ENCODE results near the gene FAM187B. TPM values are rescaled to one million over a fixed set of nuclear protein-coding genes. Genes with fewer than 3 reads are reported as not detected.

The FAM187B gene
- total and polyA plus RNA-seq, 2 of the 8 experiments (the other 6 are each of a cell fraction or from before 2014, with no cell fraction given) = not detected

DNA sequence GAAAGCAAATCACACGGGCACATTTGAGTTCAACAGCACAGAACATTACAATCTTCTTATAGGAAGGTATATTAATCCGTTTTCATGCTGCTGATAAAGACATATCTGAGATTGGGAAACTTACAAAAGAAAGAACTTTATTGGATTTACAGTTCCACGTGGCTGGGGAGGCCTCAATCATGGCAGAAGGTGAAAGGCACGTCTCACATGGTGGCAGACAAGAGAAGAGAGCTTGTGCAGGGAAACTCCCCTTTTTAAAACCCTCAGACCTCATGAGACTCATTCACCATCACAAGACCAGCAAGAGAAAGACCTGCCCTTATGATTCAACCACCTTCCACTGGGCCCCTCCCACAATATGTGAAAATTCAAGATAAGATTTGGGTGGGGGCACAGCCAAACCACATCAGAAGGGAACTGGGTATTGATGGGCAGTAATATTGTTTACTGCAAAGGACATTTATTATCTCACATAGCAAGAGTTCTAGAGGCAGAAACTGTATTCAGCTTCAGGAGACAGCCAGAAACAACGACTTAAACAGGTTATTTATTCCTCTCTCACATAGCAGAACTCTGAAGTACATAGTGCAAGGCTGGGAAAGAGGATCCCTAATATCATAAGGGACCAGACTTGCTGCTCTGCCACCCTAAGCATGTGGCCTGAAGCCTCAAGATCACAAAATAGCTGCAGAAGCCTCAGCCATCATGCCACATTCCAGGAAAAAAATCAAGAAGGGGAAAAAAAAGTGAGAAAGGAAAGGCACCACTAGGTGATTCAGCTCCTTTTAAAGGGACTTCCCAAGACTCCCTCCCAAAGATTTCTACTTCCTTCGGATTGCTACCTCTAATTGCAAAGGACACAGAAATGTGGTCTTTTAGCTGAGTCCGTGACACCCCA lies 50.9 kb downstream of the FAM187B start (continued):
- TF ChIP-seq, protein P1, sequence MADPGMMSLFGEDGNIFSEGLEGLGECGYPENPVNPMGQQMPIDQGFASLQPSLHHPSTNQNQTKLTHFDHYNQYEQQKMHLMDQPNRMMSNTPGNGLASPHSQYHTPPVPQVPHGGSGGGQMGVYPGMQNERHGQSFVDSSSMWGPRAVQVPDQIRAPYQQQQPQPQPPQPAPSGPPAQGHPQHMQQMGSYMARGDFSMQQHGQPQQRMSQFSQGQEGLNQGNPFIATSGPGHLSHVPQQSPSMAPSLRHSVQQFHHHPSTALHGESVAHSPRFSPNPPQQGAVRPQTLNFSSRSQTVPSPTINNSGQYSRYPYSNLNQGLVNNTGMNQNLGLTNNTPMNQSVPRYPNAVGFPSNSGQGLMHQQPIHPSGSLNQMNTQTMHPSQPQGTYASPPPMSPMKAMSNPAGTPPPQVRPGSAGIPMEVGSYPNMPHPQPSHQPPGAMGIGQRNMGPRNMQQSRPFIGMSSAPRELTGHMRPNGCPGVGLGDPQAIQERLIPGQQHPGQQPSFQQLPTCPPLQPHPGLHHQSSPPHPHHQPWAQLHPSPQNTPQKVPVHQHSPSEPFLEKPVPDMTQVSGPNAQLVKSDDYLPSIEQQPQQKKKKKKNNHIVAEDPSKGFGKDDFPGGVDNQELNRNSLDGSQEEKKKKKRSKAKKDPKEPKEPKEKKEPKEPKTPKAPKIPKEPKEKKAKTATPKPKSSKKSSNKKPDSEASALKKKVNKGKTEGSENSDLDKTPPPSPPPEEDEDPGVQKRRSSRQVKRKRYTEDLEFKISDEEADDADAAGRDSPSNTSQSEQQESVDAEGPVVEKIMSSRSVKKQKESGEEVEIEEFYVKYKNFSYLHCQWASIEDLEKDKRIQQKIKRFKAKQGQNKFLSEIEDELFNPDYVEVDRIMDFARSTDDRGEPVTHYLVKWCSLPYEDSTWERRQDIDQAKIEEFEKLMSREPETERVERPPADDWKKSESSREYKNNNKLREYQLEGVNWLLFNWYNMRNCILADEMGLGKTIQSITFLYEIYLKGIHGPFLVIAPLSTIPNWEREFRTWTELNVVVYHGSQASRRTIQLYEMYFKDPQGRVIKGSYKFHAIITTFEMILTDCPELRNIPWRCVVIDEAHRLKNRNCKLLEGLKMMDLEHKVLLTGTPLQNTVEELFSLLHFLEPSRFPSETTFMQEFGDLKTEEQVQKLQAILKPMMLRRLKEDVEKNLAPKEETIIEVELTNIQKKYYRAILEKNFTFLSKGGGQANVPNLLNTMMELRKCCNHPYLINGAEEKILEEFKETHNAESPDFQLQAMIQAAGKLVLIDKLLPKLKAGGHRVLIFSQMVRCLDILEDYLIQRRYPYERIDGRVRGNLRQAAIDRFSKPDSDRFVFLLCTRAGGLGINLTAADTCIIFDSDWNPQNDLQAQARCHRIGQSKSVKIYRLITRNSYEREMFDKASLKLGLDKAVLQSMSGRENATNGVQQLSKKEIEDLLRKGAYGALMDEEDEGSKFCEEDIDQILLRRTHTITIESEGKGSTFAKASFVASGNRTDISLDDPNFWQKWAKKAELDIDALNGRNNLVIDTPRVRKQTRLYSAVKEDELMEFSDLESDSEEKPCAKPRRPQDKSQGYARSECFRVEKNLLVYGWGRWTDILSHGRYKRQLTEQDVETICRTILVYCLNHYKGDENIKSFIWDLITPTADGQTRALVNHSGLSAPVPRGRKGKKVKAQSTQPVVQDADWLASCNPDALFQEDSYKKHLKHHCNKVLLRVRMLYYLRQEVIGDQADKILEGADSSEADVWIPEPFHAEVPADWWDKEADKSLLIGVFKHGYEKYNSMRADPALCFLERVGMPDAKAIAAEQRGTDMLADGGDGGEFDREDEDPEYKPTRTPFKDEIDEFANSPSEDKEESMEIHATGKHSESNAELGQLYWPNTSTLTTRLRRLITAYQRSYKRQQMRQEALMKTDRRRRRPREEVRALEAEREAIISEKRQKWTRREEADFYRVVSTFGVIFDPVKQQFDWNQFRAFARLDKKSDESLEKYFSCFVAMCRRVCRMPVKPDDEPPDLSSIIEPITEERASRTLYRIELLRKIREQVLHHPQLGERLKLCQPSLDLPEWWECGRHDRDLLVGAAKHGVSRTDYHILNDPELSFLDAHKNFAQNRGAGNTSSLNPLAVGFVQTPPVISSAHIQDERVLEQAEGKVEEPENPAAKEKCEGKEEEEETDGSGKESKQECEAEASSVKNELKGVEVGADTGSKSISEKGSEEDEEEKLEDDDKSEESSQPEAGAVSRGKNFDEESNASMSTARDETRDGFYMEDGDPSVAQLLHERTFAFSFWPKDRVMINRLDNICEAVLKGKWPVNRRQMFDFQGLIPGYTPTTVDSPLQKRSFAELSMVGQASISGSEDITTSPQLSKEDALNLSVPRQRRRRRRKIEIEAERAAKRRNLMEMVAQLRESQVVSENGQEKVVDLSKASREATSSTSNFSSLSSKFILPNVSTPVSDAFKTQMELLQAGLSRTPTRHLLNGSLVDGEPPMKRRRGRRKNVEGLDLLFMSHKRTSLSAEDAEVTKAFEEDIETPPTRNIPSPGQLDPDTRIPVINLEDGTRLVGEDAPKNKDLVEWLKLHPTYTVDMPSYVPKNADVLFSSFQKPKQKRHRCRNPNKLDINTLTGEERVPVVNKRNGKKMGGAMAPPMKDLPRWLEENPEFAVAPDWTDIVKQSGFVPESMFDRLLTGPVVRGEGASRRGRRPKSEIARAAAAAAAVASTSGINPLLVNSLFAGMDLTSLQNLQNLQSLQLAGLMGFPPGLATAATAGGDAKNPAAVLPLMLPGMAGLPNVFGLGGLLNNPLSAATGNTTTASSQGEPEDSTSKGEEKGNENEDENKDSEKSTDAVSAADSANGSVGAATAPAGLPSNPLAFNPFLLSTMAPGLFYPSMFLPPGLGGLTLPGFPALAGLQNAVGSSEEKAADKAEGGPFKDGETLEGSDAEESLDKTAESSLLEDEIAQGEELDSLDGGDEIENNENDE (IDR thresholded peaks at IDR 0.05; ENCODE audit: insufficient replicate concordance, low read length) = no peak
- TF ChIP-seq, protein P2, sequence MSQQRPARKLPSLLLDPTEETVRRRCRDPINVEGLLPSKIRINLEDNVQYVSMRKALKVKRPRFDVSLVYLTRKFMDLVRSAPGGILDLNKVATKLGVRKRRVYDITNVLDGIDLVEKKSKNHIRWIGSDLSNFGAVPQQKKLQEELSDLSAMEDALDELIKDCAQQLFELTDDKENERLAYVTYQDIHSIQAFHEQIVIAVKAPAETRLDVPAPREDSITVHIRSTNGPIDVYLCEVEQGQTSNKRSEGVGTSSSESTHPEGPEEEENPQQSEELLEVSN (IDR thresholded peaks at IDR 0.05) = no peak
- TF ChIP-seq SP4 (IDR thresholded peaks at IDR 0.05; ENCODE audit: low read length) = no peak
